Measurements from ENCODE around the gene EEF1G.

- TF ChIP-seq POLR2A (IDR thresholded peaks at IDR 0.05) (no peak), CTCF (IDR thresholded peaks at IDR 0.05) (peak in 3 of 6 experiments; percentile 31 to 42 (median 32))
Measured at GRCh38 chr11:62602141-62603071, 28.7 kb upstream of the EEF1G start.

Measured in Peyer's patch (tissue), 4 donors.